ENCODE measurements around the gene CEL. TPM values are rescaled to one million over a fixed set of nuclear protein-coding genes. Genes with fewer than 3 reads are reported as not detected.
A peak's percentile ranks its signal among the peaks of the same experiment; 100 is the strongest.

CEL gene
- total and polyA plus RNA-seq, 11 donors: 0.61 to 4.0 (median 2.3) TPM

DNA sequence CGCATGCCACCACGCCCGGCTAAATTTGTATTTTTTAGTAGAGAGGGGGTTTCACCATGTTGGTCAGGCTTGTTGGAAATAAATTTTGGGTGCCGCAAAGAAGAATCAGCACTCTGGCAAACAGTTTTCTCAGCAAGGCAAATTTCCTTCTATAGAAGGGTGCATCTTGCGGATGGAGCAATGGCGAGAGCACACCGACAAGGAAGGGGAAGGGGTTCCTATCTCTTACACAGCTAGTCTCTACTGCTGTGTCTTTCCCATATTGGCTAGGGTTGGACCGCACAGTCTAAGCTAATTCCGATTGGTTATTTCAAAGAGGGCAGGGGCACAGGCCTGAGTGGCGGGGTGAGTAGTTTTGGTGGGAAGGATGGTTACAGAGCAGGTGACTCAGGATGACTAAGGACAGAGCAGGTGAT lies 30.3 kb upstream of the CEL start:
- H3K36me3 ChIP-seq: peaks cover 0 to 5% (median 0%) of the 10 kb centered on the region in 9 donors
- intact Hi-C loops (cut with DNase I): loop anchor here in 2 of 10 donors (5.0 kb wide), 2 partner anchors 111 to 116 kb away; no protein-coding TSS in a partner anchor
- H3K9me3 ChIP-seq: no peaks in the 10 kb centered on the region
- H3K4me1 ChIP-seq: peaks cover 8 to 37% (median 23%) of the 10 kb centered on the region in 12 donors
- DNase-seq (no peak), ATAC-seq (no peak)
- H3K27me3 ChIP-seq: no peaks in the 10 kb centered on the region
- no peak for TF ChIP-seq POLR2A (IDR thresholded peaks at IDR 0.05)
- TF ChIP-seq, protein P1, sequence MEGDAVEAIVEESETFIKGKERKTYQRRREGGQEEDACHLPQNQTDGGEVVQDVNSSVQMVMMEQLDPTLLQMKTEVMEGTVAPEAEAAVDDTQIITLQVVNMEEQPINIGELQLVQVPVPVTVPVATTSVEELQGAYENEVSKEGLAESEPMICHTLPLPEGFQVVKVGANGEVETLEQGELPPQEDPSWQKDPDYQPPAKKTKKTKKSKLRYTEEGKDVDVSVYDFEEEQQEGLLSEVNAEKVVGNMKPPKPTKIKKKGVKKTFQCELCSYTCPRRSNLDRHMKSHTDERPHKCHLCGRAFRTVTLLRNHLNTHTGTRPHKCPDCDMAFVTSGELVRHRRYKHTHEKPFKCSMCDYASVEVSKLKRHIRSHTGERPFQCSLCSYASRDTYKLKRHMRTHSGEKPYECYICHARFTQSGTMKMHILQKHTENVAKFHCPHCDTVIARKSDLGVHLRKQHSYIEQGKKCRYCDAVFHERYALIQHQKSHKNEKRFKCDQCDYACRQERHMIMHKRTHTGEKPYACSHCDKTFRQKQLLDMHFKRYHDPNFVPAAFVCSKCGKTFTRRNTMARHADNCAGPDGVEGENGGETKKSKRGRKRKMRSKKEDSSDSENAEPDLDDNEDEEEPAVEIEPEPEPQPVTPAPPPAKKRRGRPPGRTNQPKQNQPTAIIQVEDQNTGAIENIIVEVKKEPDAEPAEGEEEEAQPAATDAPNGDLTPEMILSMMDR (IDR thresholded peaks at IDR 0.05): no peak
- H3K4me3 ChIP-seq: peak overlapping the region; percentile 31 to 99 (median 92)
- H3K27ac ChIP-seq: peak overlapping the region in 3 of 12 donors; percentile 87 to 91 (median 90)
- 62 to 74% (median 68%) methylated on average over 10 of the region's 10 CpGs for WGBS, 4 donors

DNA sequence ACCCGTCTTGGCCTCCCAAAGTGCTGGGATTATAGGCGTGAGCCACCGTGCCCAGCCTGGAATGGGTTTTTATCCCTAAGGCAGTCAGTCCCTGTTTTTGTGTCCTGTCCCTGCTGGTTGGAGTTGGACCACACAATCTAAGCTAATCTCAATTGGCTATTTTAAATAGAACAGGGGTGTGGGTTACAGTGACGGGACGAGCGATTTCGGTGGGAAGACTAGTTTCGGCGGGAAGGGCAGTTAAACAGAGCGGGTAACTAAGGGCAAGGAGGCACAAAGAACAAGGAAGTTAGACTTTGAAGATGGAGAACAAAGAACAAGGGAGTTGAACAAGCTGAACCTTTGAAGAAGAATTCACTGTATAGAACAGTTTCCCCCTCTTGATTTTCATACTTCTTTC lies 29.6 kb upstream of the CEL start:
- Histone ChIP-seq H3K4me1 (peaks cover 8 to 37% (median 23%) of the 10 kb centered on the region in 12 donors), H3K4me3 (peak overlapping the region in 5 of 12 donors; percentile 81 to 99 (median 97)), H3K27ac (no peak overlapping the region), H3K36me3 (peaks cover 0 to 5% (median 0%) of the 10 kb centered on the region in 9 donors), H3K27me3 (no peaks in the 10 kb centered on the region), H3K9me3 (no peaks in the 10 kb centered on the region)
- DNase-seq (no peak), ATAC-seq (no peak)
- 91 to 93% (median 92%) methylated on average over 10 of the region's 10 CpGs for WGBS, 4 donors
- intact Hi-C loops (cut with DNase I): loop anchor here in 2 of 10 donors (5.0 kb wide), 2 partner anchors 110 to 115 kb away; no protein-coding TSS in a partner anchor
- no peak for TF ChIP-seq POLR2A (IDR thresholded peaks at IDR 0.05)
- TF ChIP-seq, protein P1 (IDR thresholded peaks at IDR 0.05): no peak

DNA sequence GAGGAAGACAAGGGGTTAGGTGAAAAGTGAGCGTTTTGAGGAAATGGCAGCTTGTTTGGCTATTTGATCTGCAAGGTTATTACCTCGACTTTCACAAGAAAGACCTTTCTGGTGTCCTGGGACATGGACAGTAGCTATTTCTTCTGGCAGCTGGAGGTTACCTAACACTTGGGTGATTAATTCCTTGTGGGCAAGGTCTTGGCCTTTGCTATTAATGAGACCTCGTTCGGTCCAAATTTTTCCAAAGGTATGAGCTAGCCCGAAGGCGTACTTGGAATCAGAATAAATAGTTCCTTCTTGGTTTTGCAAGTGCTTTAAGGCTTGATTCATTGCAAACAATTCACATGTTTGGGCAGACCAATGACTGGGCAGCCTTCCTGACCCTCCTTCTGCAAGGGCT lies 26.1 kb upstream of the CEL start:
- TF ChIP-seq, protein P1 (IDR thresholded peaks at IDR 0.05): no peak
- no peak for TF ChIP-seq POLR2A (IDR thresholded peaks at IDR 0.05)
- no peak for ATAC-seq
- H3K4me3 ChIP-seq: no peak overlapping the region
- 85 to 92% (median 89%) methylated on average over 6 of the region's 6 CpGs for WGBS, 4 donors
- intact Hi-C loops (cut with DNase I): loop anchor here in 1 of 10 donors (5.0 kb wide), 1 partner anchor 67 kb away; no protein-coding TSS in a partner anchor
- H3K9me3 ChIP-seq: no peaks in the 10 kb centered on the region
- no peaks in the 10 kb centered on the region for H3K27me3 ChIP-seq
- no peak overlapping the region for H3K27ac ChIP-seq
- H3K4me1 ChIP-seq: peaks cover 8 to 23% (median 17%) of the 10 kb centered on the region in 12 donors
- no peak for DNase-seq
- peaks cover 0 to 5% (median 0%) of the 10 kb centered on the region in 9 donors for H3K36me3 ChIP-seq

DNA sequence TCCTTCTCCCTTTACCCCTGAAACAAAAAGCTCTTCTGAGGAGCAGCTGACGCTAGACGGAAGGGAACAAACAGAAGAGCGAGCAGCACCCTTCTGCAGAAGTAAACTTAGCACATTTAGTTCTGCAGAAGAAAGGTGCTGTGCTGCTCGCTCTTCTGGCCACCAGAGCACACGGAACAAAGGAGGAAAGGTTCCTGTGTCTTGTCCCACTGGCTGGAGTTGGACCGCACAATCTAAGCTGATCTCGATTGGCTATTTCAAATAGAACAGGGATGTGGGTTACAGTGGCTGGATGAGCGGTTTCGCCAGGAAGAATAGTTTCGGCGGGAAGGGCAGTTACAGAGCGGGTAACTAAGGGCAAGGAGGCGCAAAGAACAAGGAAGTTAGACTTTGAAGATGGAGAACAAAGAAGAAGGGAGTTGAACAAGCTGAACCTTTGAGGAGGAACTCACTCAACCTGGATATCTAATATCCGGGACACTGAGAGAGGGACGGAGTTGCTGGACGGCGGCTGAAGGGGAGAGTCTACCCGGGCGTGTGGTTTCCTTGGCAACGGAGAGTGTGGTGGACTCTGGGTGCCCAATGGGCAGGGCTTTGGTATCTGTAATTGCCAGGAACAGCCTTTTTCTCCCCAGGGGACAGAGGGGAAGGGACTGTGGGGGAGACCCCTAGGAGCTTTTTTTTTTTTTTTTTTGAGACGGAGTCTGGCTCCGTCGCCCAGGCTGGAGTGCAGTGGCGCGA lies 23.8 kb upstream of the CEL start:
- Histone ChIP-seq H3K27ac (no peak overlapping the region), H3K27me3 (no peaks in the 10 kb centered on the region), H3K4me3 (no peak overlapping the region), H3K9me3 (no peaks in the 10 kb centered on the region), H3K4me1 (peaks cover 0 to 9% (median under 1%) of the 10 kb centered on the region in 12 donors), H3K36me3 (peaks cover 0 to 22% (median 14%) of the 10 kb centered on the region in 9 donors)
- DNase-seq (no peak), ATAC-seq (no peak)
- TF ChIP-seq POLR2A (IDR thresholded peaks at IDR 0.05): no peak
- 93 to 94% (median 94%) methylated on average over 25 of the region's 25 CpGs for WGBS, 4 donors
- intact Hi-C loops (cut with DNase I): loop anchor here in 1 of 10 donors (5.0 kb wide), 1 partner anchor 64 kb away; no protein-coding TSS in a partner anchor
